Keratinocyte (primary cell): ENCODE data around the gene TUSC2. TPM values are rescaled to one million over a fixed set of nuclear protein-coding genes. Genes with fewer than 3 reads are reported as not detected.

Source experiments
- DNase-seq: peaks from one replicate; pipeline ENCODE4 v3.0.0-alpha.2; 2011; ENCODE audit warnings: low read depth, missing footprints, low spot score
- FAIRE-seq: peaks from 2 replicates; lab custom pipeline; 2011; peaks lifted over from hg19 to GRCh38; lab: Jason Lieb, UNC
- H2AFZ ChIP-seq: 2 replicates; pipeline ENCODE4 v1.6.0; 2012; ENCODE audit warnings: low read length, control low read depth, inconsistent platforms; ENCODE audit not compliant: control insufficient read depth
- H3K27ac ChIP-seq: 2 replicates; pipeline ENCODE4 v1.5.1; 2011; ENCODE audit warnings: low read length; ENCODE audit not compliant: control insufficient read depth, insufficient read depth
- H3K27me3 ChIP-seq: 3 replicates; pipeline ENCODE4 v1.6.0; 2011; ENCODE audit warnings: low read length; ENCODE audit not compliant: control insufficient read depth, insufficient read depth; ENCODE audit errors: extremely low read depth
- H3K36me3 ChIP-seq, 2 experiments: 2 replicates in 1 of 2; 3 replicates in 1 of 2; pipeline ENCODE4 v1.5.1; 2011; ENCODE audit warnings: low read length in 2 of 2, mild to moderate bottlenecking in 1 of 2; ENCODE audit not compliant: control insufficient read depth in 2 of 2, insufficient read depth in 2 of 2; ENCODE audit errors: extremely low read depth in 1 of 2
- H3K4me1 ChIP-seq: 3 replicates; pipeline ENCODE4 v1.5.1; 2011; ENCODE audit warnings: low read length; ENCODE audit not compliant: control insufficient read depth, insufficient read depth; ENCODE audit errors: extremely low read depth
- H3K4me2 ChIP-seq: 3 replicates; pipeline ENCODE4 v1.6.0; 2011; ENCODE audit warnings: low read depth, low read length; ENCODE audit not compliant: control insufficient read depth, insufficient read depth; ENCODE audit errors: extremely low read depth
- H3K4me3 ChIP-seq, 3 experiments: fragments of 200-600 bp in 1 of 3; sonication (generic) in 1 of 3; 2 replicates in 2 of 3; 3 replicates in 1 of 3; pipeline ENCODE4 v1.5.1; 2011 to 2016; ENCODE audit warnings: low read length in 3 of 3, mild to moderate bottlenecking in 3 of 3, control low read depth in 2 of 3, inconsistent platforms in 1 of 3, low read depth in 1 of 3, mixed read lengths in 1 of 3, mixed run types in 1 of 3, moderate library complexity in 1 of 3; ENCODE audit not compliant: control insufficient read depth in 2 of 3, insufficient read depth in 2 of 3; ENCODE audit errors: extremely low read depth in 1 of 3
- H3K79me2 ChIP-seq: 2 replicates; pipeline ENCODE4 v1.6.0; 2012; ENCODE audit warnings: low read length; ENCODE audit not compliant: control insufficient read depth, insufficient read depth
- H3K9ac ChIP-seq: 3 replicates; pipeline ENCODE4 v1.6.0; 2011; ENCODE audit warnings: low read length; ENCODE audit not compliant: control insufficient read depth, insufficient read depth; ENCODE audit errors: extremely low read depth
- H3K9me1 ChIP-seq: 3 replicates; pipeline ENCODE4 v1.6.0; 2011; ENCODE audit warnings: low read length; ENCODE audit not compliant: control insufficient read depth, insufficient read depth; ENCODE audit errors: extremely low read depth
- H3K9me3 ChIP-seq: 2 replicates; pipeline ENCODE4 v1.5.1; 2012; ENCODE audit warnings: low read depth, low read length; ENCODE audit not compliant: control insufficient read depth
- H4K20me1 ChIP-seq: 3 replicates; pipeline ENCODE4 v1.6.0; 2011; ENCODE audit warnings: low read length; ENCODE audit not compliant: control insufficient read depth, insufficient read depth; ENCODE audit errors: extremely low read depth
- CTCF ChIP-seq, 3 experiments: IDR thresholded peaks in 1 of 3; conservative IDR thresholded peaks in 1 of 3; optimal IDR thresholded peaks in 1 of 3; 2 replicates in 2 of 3; 3 replicates in 1 of 3; pipeline versions ENCODE3 to v1.5.1; 2011; ENCODE audit warnings: low read length in 3 of 3, mild to moderate bottlenecking in 3 of 3, moderate library complexity in 2 of 3, control low read depth in 1 of 3, inconsistent platforms in 1 of 3; ENCODE audit not compliant: insufficient read depth in 2 of 3; ENCODE audit errors: extremely low read depth in 1 of 3
- EZH2 ChIP-seq: IDR thresholded peaks from one replicate; pipeline ENCODE4 v1.6.1; 2012; ENCODE audit warnings: inconsistent platforms, mild to moderate bottlenecking, low read length, moderate library complexity
- dilution Hi-C: fragments of 300-500 bp; cut with MboI; formaldehyde crosslinking; loops from one replicate; pipeline ENCODE4 v1.7.0; 2020; ENCODE audit warnings: low sequenced_read_pairs; ENCODE audit not compliant: extremely low pct_ligation_motif_present
- polyA plus RNA-seq, 5 experiments: library from polyadenylated mRNA; depleted of rRNA in 3 of 5; stranded (reverse) in 3 of 5; stranded (forward) in 1 of 5; unstranded in 1 of 5; fragments of >200 nt; gene quantifications; 1 replicate in 1 of 5; 2 replicates in 3 of 5; 3 replicates in 1 of 5; pipeline versions ENCODE4 v1.2.1 to v1.2.3, GENCODE V29; 2011 to 2012; ENCODE audit warnings: missing spikeins in 2 of 5, low read depth in 1 of 5, low replicate concordance in 1 of 5

TUSC2 gene
- polyA plus RNA-seq, 1 donor (not counting 4 experiments of a cell fraction or from before 2014, with no cell fraction given): 30.5 TPM

GRCh38 chr3:50303013-50303815 is 24.8 kb downstream of the TUSC2 start, which contains the start of gene HYAL1:
Gene HYAL1 (minus strand): TSS chr3:50303574. CDS start chr3:50302956, 618 bp downstream.
- FAIRE-seq: peak; percentile 13
- dilution Hi-C loops: no loop called here
- peak within 1 kb of the TSS; percentile 37 for H3K4me2 ChIP-seq

GRCh38 chr3:50302095-50303012 is 25.7 kb downstream of the TUSC2 start:
- Histone ChIP-seq H3K9me1 (peaks cover 5% of the 10 kb centered on the region), H3K79me2 (peaks cover 9% of the 10 kb centered on the region), H3K4me3 (no peak overlapping the region), H3K36me3 (no peaks in the 10 kb centered on the region), H4K20me1 (no peaks in the 10 kb centered on the region), H3K27ac (peak overlapping the region; percentile 60), H3K9ac (no peak overlapping the region), H3K4me2 (peak overlapping the region; percentile 37), H3K9me3 (no peaks in the 10 kb centered on the region), H2AFZ (no peak overlapping the region), H3K27me3 (no peaks in the 10 kb centered on the region), H3K4me1 (peaks cover 39% of the 10 kb centered on the region)
- no peak for TF ChIP-seq CTCF (optimal IDR thresholded peaks at IDR 0.05 in 1 of 3, IDR thresholded peaks at IDR 0.05 in 1 of 3, conservative IDR thresholded peaks at IDR 0.05 in 1 of 3; ENCODE audit: extremely low read depth in 1 of 3, insufficient read depth in 2 of 3, low read length in 3 of 3)
- no peak for TF ChIP-seq EZH2
- DNase-seq: no peak
- dilution Hi-C loops: no loop called here
- FAIRE-seq: no peak

More at GRCh38 chr3:50303013-50303815, 24.8 kb downstream of the TUSC2 start, which contains the start of gene HYAL1:
- TF ChIP-seq CTCF (optimal IDR thresholded peaks at IDR 0.05 in 1 of 3, IDR thresholded peaks at IDR 0.05 in 1 of 3, conservative IDR thresholded peaks at IDR 0.05 in 1 of 3; ENCODE audit: extremely low read depth in 1 of 3, insufficient read depth in 2 of 3, low read length in 3 of 3) (peak in 2 of 3 experiments; percentile 12 to 26), EZH2 (no peak)
- peaks cover 8% of the 10 kb centered on the region for H3K79me2 ChIP-seq
- H3K9me3 ChIP-seq: no peaks in the 10 kb centered on the region
- no peak for DNase-seq
- peak within 1 kb of the TSS; percentile 60 for H3K27ac ChIP-seq
- H3K4me1 ChIP-seq: peaks cover 36% of the 10 kb centered on the region
- H3K27me3 ChIP-seq: no peaks in the 10 kb centered on the region
- H3K9ac ChIP-seq: peak within 1 kb of the TSS; percentile 41
- no peaks in the 10 kb centered on the region for H3K36me3 ChIP-seq
- no peak within 1 kb of the TSS for H2AFZ ChIP-seq
- H3K9me1 ChIP-seq: peaks cover 3% of the 10 kb centered on the region
- H4K20me1 ChIP-seq: no peaks in the 10 kb centered on the region
- H3K4me3 ChIP-seq: peak within 1 kb of the TSS in 2 of 3 experiments; percentile 11 to 14
